Measurements from ENCODE around the gene PIWIL4.
"Not testable (repeated sequence)": the region's sequence is repeated elsewhere in the genome, so short reads cannot be mapped to it uniquely, and the experiment has no call there.

PIWIL4 gene

DNA sequence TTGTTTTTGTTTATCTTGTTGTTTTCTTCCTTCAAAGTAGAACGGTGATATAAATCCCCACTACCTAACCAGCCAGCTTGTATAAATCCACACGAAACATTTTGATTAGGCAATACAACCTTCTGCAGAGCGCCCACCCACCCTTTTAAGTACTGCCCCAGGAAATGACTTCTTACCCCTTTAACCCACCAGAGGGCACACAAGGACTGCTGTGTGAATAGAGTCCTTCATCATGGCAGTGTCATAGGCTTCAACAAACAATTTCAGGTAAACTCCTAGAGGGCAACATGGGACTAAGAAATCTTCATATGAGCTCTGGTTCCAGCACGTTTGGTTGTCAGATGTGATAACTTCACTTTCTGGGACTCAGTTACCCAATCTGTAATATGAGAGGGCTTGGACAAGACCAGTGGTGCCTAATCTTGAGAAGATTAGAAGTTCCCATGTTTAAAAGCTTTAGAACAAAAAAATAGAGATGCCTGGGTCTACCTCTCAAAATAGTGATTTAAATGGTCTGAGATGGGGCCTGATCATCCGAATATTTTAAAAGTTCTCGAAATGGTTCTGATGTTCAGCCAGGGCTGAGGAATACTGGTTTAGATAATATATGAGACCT is 56.1 kb downstream of the PIWIL4 start:
- TF ChIP-seq, protein P1, sequence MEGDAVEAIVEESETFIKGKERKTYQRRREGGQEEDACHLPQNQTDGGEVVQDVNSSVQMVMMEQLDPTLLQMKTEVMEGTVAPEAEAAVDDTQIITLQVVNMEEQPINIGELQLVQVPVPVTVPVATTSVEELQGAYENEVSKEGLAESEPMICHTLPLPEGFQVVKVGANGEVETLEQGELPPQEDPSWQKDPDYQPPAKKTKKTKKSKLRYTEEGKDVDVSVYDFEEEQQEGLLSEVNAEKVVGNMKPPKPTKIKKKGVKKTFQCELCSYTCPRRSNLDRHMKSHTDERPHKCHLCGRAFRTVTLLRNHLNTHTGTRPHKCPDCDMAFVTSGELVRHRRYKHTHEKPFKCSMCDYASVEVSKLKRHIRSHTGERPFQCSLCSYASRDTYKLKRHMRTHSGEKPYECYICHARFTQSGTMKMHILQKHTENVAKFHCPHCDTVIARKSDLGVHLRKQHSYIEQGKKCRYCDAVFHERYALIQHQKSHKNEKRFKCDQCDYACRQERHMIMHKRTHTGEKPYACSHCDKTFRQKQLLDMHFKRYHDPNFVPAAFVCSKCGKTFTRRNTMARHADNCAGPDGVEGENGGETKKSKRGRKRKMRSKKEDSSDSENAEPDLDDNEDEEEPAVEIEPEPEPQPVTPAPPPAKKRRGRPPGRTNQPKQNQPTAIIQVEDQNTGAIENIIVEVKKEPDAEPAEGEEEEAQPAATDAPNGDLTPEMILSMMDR (IDR thresholded peaks at IDR 0.05; ENCODE audit: control extremely low read depth, extremely low read depth, low read depth, missing control alignments) = no peak
- ChIA-PET CTCF (interaction anchor here (0.7 to 4.2 kb wide), 26 partner anchors 11 to 581 kb away, joined by 3 to 25 read pairs (median 4); no protein-coding TSS in a partner anchor), POLR2A (no interaction called here)
- DNase-seq (ENCODE audit: extremely low spot score) = peak; percentile 64

DNA sequence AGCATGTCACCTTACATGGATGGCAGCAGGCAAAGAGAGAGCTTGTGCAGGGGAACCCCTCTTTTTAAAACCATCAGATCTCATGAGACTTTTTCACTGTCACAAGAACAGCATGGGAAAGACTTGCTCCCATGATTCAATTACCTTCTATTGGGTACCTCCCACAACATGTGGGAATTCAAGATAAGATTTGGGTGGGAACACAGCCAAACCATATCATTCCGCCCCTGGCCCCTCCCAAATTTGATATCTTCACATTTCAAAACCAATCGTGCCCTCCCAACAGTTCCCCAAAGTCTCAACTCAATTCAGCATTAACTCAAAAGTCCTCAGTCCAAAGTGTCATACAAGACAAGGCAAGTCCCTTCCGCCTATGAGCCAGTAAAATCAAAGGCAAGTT is 58.3 kb downstream of the PIWIL4 start:
- CTCF ChIA-PET = interaction anchor here (1.4 to 4.2 kb wide), 2 partner anchors 11 to 13 kb away, joined by 3 to 25 read pairs; no protein-coding TSS in a partner anchor
- POLR2A ChIA-PET = not testable (repeated sequence)

DNA sequence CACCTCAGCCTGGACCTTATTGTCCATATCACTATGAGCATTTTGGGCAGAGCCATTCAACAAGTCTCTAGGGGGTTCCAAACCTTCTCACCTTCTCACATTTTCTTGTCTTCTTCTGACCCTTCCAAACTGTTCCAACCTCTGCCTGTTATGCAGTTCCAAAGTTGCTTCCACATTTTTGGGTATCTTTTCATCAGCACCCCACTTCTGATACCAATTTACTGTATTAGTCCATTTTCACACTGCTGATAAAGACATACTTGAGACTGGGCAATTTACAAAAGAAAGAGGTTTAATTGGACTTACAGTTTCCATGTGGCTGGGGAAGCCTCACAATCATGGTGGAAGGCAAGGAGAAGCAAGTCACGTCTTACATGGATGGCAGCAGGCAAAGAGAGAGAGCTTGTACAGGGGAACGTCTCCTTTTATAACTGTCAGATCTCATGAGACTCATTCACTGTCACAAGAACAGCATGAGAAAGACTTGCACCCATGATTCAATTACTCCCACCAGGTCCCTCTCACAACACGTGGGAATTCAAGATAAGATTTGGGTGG is 59.9 kb downstream of the PIWIL4 start:
- DNase-seq (ENCODE audit: extremely low spot score); POLR2A ChIA-PET: not testable (repeated sequence)
- CTCF ChIA-PET = interaction anchor here (1.1 to 1.4 kb wide), 4 partner anchors 9 to 1078 kb away, joined by 3 to 4 read pairs (median 4); no protein-coding TSS in a partner anchor

More for the DNA sequence above, 58.3 kb downstream of the PIWIL4 start:
- not testable (repeated sequence) for DNase-seq (ENCODE audit: extremely low spot score)

DNA sequence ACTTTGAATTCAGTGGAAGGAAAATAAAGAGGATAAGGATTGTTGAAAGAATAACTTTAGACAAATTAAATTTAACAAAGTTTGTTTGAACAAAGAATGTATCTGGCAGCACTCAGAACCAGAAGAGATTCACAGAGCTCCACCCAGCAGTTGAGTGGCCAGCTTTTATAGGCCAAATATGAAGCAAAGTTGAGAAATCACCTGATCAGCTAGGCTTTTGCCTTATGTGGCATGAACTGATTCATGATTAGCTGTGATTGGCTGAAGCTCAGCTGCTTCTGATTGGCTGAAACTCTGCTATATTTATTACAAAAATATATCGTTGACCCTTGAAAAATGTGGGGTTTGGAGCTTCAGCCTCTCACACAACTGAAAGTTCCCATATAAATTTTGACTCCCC is 62.6 kb downstream of the PIWIL4 start:
- TF ChIP-seq, protein P1 (IDR thresholded peaks at IDR 0.05; ENCODE audit: control extremely low read depth, extremely low read depth, low read depth, missing control alignments) = no peak
- DNase-seq (ENCODE audit: extremely low spot score) = no peak
- POLR2A ChIA-PET = no interaction called here
- CTCF ChIA-PET = no interaction called here

DNA sequence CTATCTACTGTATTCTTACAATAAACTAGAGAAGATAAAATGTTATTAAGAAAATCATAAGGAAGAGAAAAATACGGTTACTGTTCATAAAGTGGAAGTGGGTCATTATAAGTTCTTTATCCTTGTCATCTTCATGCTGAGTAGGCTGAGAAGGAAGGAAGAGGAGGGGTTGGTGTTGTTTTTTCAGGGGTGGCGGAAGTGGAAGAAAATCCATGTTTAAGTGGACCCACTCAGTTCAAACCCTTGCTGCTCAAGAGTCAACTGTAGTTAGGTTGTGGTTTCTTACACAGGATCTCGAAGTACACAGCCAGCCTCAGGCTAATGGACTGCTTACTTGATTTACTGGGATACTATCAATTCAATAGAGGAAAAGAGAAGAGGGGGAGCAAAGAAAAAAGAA is 63.1 kb downstream of the PIWIL4 start:
- no peak for DNase-seq (ENCODE audit: extremely low spot score)
- TF ChIP-seq, protein P1 (IDR thresholded peaks at IDR 0.05; ENCODE audit: control extremely low read depth, extremely low read depth, low read depth, missing control alignments) = no peak
- ChIA-PET POLR2A (no interaction called here), CTCF (interaction anchor here (1.2 kb wide), 1 partner anchor 8 kb away, joined by 3 read pairs; no protein-coding TSS in a partner anchor)

DNA sequence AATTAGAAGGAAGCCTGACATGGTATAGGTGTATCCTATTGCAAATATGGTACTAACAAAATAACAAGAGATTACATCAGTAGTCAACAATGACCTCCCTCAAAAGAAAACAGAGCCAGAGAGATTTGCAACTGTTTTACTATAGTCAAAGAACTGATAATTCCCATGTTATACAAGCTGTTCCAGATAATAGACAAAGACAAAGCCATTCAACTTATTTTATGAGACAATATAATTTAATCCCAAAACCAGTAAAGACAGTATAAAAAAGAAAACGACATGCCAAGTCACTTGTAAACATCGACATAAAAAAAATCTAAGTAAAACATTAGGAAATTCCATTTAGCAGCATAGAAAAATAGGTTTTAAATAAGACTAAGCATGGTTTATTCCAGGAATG is 65.2 kb downstream of the PIWIL4 start:
- DNase-seq (ENCODE audit: extremely low spot score) = no peak
- TF ChIP-seq, protein P1 (IDR thresholded peaks at IDR 0.05; ENCODE audit: control extremely low read depth, extremely low read depth, low read depth, missing control alignments) = no peak
- CTCF ChIA-PET = no interaction called here
- POLR2A ChIA-PET = no interaction called here

DNA sequence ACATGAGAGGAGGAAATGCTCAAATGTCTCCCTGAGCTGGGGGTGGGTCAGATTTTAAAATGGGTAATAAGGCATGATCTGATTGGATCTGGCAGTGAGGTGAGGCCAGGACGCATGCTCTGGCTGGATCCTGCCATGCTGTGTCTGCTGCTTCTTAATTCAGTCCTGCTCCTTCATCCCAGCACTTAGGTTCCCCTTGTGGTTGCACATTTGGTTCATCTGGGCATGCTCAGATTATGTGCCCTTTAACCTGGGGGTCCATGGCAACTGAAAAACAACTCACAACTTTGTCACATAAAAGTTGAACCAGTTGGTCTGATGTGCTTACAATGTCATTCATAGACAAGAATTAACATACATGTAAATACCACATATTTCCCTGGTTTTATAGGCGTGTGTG is 67.9 kb downstream of the PIWIL4 start:
- ChIA-PET CTCF (no interaction called here), POLR2A (no interaction called here)
- no peak for DNase-seq (ENCODE audit: extremely low spot score)
- TF ChIP-seq, protein P1 (IDR thresholded peaks at IDR 0.05; ENCODE audit: control extremely low read depth, extremely low read depth, low read depth, missing control alignments) = no peak
